M059J (cell line): ENCODE measurements around the gene VMO1. TPM values are rescaled to one million over a fixed set of nuclear protein-coding genes. Genes with fewer than 3 reads are reported as not detected.
A peak's percentile ranks its signal among the peaks of the same experiment; 100 is the strongest.
"Not testable (repeated sequence)": the region's sequence is repeated elsewhere in the genome, so short reads cannot be mapped to it uniquely, and the experiment has no call there.

Experiments
- DNase-seq: peaks from one replicate; pipeline ENCODE4 v3.0.0-alpha.2; 2012; ENCODE audit warnings: low read depth
- total RNA-seq: library from RNA; depleted of rRNA; stranded (reverse); fragments of >200 nt; shearing (Covaris generic); gene quantifications from 2 replicates; pipeline ENCODE4 v1.2.3, GENCODE V29; 2014; rRNA removed

The VMO1 gene
- total RNA-seq, result 0.34 TPM in 1 of 2 replicates, not detected in the other

- peak; percentile 54 for DNase-seq
Observed at GRCh38 chr17:4786106-4786511, at the start of gene VMO1. TSS of gene VMO1 (minus strand) at chr17:4786364. CDS start at chr17:4786352, 12 bp downstream.

GRCh38 chr17:4834681-4835020 is 48.5 kb upstream of the VMO1 start:
- no peak for DNase-seq

GRCh38 chr17:4833941-4834680 is 47.9 kb upstream of the VMO1 start:
- DNase-seq, result peak; percentile 59

GRCh38 chr17:4833178-4833940 is 47.2 kb upstream of the VMO1 start, which contains the start of gene MINK1:
TSS of gene MINK1 (plus strand) at chr17:4833340. CDS start at chr17:4833584, 244 bp downstream.
- peak; percentile 88 for DNase-seq

- not testable (repeated sequence) for DNase-seq
Observed at GRCh38 chr17:4832829-4833177, 46.6 kb upstream of the VMO1 start.

GRCh38 chr17:4827399-4827798 is 41.2 kb upstream of the VMO1 start:
- no peak for DNase-seq

GRCh38 chr17:4823373-4824089 is 37.4 kb upstream of the VMO1 start:
- DNase-seq, result no peak

- DNase-seq, result no peak
Observed at GRCh38 chr17:4822835-4823234, 36.7 kb upstream of the VMO1 start.

- DNase-seq, result no peak
Observed at GRCh38 chr17:4818276-4818675, 32.1 kb upstream of the VMO1 start.

- DNase-seq, result no peak
Observed at GRCh38 chr17:4816826-4817225, 30.7 kb upstream of the VMO1 start.

GRCh38 chr17:4815043-4815675 is 29.0 kb upstream of the VMO1 start:
- no peak for DNase-seq

GRCh38 chr17:4812690-4813089 is 26.5 kb upstream of the VMO1 start:
- DNase-seq, result no peak

GRCh38 chr17:4811471-4811870 is 25.3 kb upstream of the VMO1 start:
- no peak for DNase-seq

- DNase-seq, result no peak
Observed at GRCh38 chr17:4810696-4811290, 24.6 kb upstream of the VMO1 start.

- DNase-seq, result no peak
Observed at GRCh38 chr17:4808378-4808767, 22.2 kb upstream of the VMO1 start.

GRCh38 chr17:4807605-4808377 is 21.6 kb upstream of the VMO1 start:
- DNase-seq, result no peak

- DNase-seq, result peak; percentile 77
Observed at GRCh38 chr17:4806777-4807604, 20.8 kb upstream of the VMO1 start, which contains the start of gene PLD2. TSS of gene PLD2 (plus strand) at chr17:4807152. CDS start at chr17:4807773, 621 bp downstream.

GRCh38 chr17:4806456-4806776 is 20.3 kb upstream of the VMO1 start:
- DNase-seq, result peak; percentile 29

- no peak for DNase-seq
Observed at GRCh38 chr17:4802228-4802627, 16.1 kb upstream of the VMO1 start, which contains the start of gene C17orf114. TSS of gene C17orf114 (minus strand) at chr17:4802328.
